ENCODE results near the gene ALDH16A1. TPM values are rescaled to one million over a fixed set of nuclear protein-coding genes. Genes with fewer than 3 reads are reported as not detected.

ALDH16A1 gene
- total and polyA plus RNA-seq, 2 donors (not counting 1 experiment from before 2014, with no cell fraction given), result 65.8 to 105 TPM

- peaks cover 0 to 63% (median 4%) of the 10 kb centered on the region in 3 donors for H3K9me3 ChIP-seq (ENCODE audit: control extremely low read depth in 1 of 3, control insufficient read depth in 2 of 3, insufficient read depth in 1 of 3, low read length in 2 of 3)
- H3K4me1 ChIP-seq (ENCODE audit: control insufficient read depth in 2 of 2, insufficient read depth in 2 of 2, low read length in 2 of 2), result peaks cover 54 to 63% of the 10 kb centered on the region in 2 donors
- H3K4me3 ChIP-seq (ENCODE audit: control extremely low read depth in 1 of 5, extremely low read depth in 1 of 5, insufficient read depth in 1 of 5, low read depth in 2 of 5, low read length in 4 of 5), result peak overlapping the region in 3 of 5 experiments; percentile 29 to 63 (median 40)
These were observed 24.2 kb upstream of the ALDH16A1 start for GRCh38 chr19:49428547-49429451.

More at GRCh38 chr19:49428547-49429451, 24.2 kb upstream of the ALDH16A1 start:
- Histone ChIP-seq H3K4me2 (replicated peaks; ENCODE audit: low read depth, low read length, poor library complexity, severe bottlenecking) (peak overlapping the region; percentile 86), H3K79me2 (ENCODE audit: control insufficient read depth, insufficient read depth, low read length) (no peaks in the 10 kb centered on the region), H4K20me1 (ENCODE audit: control insufficient read depth, insufficient read depth, low read length, poor library complexity, severe bottlenecking) (no peaks in the 10 kb centered on the region), H3K9ac (ENCODE audit: low read length) (peak overlapping the region; percentile 60), H3K27me3 (replicated peaks in 1 of 4; ENCODE audit: control extremely low read depth in 1 of 4, control insufficient read depth in 3 of 4, insufficient read depth in 4 of 4, low read length in 3 of 4) (peaks cover 0 to 99% (median 70%) of the 10 kb centered on the region in 4 experiments), H3K27ac (ENCODE audit: low read length in 2 of 2) (no peak overlapping the region), H3K36me3 (replicated peaks in 1 of 2; ENCODE audit: control extremely low read depth in 1 of 2, control insufficient read depth in 1 of 2, extremely low read depth in 1 of 2, insufficient read depth in 2 of 2, low read length in 1 of 2) (no peaks in the 10 kb centered on the region), H2AFZ (ENCODE audit: insufficient read depth, low read depth, low read length, poor library complexity, severe bottlenecking) (peak overlapping the region; percentile 66)
- Mint-ChIP-seq H3K9me3 (ENCODE audit: insufficient read depth) (no peaks in the 10 kb centered on the region), H3K27ac (peak overlapping the region; percentile 32), H3K4me3 (peak overlapping the region; percentile 82), H3K27me3 (peaks cover 77% of the 10 kb centered on the region), H3K4me1 (peaks cover 58% of the 10 kb centered on the region)
- 22% methylated on average over 27 of the region's 29 CpGs for WGBS (ENCODE audit: insufficient coverage)
- TF ChIP-seq EZH2 (IDR thresholded peaks at IDR 0.05; ENCODE audit: borderline replicate concordance, insufficient read depth, low read depth, low read length, poor library complexity, severe bottlenecking) (peak; percentile 64), CTCF (IDR thresholded peaks at IDR 0.05) (no peak)
- ATAC-seq (ENCODE audit: low read depth) (no peak), DNase-seq (no peak)
- intact Hi-C loops (cut with micrococcal nuclease), result loop anchor here (5.0 kb wide), 1 partner anchor 36 kb away; no protein-coding TSS in a partner anchor
- ChIA-PET POLR2A (interaction anchor here (0.6 to 0.8 kb wide), 4 partner anchors 9 to 440 kb away, joined by 3 to 5 read pairs (median 4); no protein-coding TSS in a partner anchor), CTCF (interaction anchor here (0.5 to 2.2 kb wide), 11 partner anchors 9 to 331 kb away, joined by 3 to 9 read pairs (median 3); no protein-coding TSS in a partner anchor)

Data from B cell (primary cell).